Left ventricle myocardium superior (tissue), 1 donor: Measurements from ENCODE around the gene ZDHHC12. TPM values are rescaled to one million over a fixed set of nuclear protein-coding genes. Genes with fewer than 3 reads are reported as not detected.

Experiments
- ATAC-seq: fragments of 200-7000 bp; cut with Tn5 transposase; one replicate; pipeline ENCODE4 v1.9.1; 2020; ENCODE audit warnings: mild to moderate bottlenecking, moderate library complexity
- DNase-seq: peaks from one replicate; pipeline ENCODE4 v3.0.0-alpha.2; 2020
- intact Hi-C: fragments of 100-400 bp; cut with micrococcal nuclease; formaldehyde crosslinking; loops from one replicate; pipeline ENCODE4 v1.11.0; 2022
- long read RNA-seq: library from polyadenylated mRNA; unstranded; transcript quantifications from one replicate; pipeline ENCODE4 v2.0.0, GENCODE V29; 2021
- total RNA-seq: library from RNA; stranded (reverse); fragmentation: NEBNext Ultra II Directional; extraction: Animal tissue kit (Norgen Biotek cat#: 25700); gene quantifications from one replicate; pipeline ENCODE4 v1.2.1, GENCODE V29; 2021
- donor health status: DM: no; HTN: yes; CAD: no; lungs with severe emphysema.

Gene ZDHHC12, protein sequence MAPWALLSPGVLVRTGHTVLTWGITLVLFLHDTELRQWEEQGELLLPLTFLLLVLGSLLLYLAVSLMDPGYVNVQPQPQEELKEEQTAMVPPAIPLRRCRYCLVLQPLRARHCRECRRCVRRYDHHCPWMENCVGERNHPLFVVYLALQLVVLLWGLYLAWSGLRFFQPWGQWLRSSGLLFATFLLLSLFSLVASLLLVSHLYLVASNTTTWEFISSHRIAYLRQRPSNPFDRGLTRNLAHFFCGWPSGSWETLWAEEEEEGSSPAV
- 5.7 TPM for total RNA-seq
- long read RNA-seq, transcript ZDHHC12-201 (5 exons, 1,129 nt), result major isoform, 7 of 9 reads
- long read RNA-seq, partial matches to known transcripts, result 1 of 9 reads
- long read RNA-seq, other reads (novel, unspliced or antisense), result 1 of 9 reads

DNA sequence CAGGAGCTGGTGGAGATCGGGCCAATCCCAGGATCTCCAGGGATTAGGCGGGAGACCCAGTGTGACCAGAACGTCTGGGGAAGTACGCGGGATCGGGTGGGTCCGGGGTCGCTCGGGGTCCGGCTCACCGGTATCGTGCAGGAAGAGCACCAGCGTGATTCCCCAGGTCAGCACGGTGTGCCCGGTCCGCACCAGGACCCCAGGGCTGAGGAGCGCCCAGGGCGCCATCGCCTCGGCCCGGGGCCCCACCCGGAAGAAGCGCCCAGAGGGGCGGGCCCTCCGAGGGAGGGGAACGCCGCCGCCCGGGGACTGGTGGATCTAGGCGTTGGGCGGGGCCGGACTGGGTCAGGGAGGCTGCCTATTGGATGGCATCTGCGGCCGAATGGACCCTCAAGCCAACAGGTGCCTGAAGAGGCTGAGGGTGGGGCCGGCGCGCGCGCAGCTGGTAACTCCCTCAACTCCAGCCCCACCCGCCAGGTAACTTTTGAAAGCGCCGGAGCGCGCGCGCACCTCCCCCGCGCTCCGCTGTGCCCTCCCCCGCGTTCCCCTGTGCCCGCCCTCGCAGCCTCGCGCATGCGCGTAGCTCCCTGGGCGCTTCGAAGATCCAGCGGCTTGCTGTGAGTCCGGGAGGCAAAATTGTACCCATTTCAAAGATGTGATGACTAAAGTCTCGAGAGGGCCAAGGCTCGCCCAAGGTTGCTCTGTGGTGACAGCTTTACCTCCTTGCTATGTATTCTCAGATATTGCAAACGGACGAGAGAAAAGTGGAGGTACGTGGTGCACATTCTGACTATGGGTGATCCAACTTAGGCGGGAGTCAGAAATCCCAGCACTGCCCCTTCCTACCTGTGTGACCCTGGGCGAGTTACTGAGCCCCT lies at the start of gene ZDHHC12:
Gene ZDHHC12, minus strand, starts transcription at position 262 of the 878 bp plus-strand sequence. Its CDS starts 34 bp downstream, at position 228.
- peak; percentile 98 for DNase-seq
- ATAC-seq, result peak; percentile 94
- intact Hi-C loops, result no loop called here

DNA sequence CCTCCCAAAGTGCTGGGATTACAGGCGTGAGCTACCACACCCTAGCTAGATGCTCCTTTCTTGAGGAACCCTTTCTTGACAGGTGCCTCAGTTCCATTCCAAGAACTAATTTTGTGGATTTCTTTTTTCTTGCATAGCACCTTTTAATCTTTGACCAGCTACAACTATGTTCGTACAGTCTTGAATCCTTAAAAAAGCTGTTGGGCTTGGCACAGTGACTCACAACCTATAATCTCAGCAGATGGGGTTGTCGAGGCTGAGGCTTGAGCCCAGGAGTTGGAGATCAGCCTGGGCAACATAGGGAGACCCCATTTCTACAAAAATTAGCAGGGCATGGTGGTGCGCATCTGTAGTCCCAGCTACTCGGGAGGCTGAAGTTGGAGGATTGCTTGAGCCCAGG lies 49.1 kb upstream of the ZDHHC12 start:
- DNase-seq (no peak), ATAC-seq (no peak)
- intact Hi-C loops, result no loop called here

DNA sequence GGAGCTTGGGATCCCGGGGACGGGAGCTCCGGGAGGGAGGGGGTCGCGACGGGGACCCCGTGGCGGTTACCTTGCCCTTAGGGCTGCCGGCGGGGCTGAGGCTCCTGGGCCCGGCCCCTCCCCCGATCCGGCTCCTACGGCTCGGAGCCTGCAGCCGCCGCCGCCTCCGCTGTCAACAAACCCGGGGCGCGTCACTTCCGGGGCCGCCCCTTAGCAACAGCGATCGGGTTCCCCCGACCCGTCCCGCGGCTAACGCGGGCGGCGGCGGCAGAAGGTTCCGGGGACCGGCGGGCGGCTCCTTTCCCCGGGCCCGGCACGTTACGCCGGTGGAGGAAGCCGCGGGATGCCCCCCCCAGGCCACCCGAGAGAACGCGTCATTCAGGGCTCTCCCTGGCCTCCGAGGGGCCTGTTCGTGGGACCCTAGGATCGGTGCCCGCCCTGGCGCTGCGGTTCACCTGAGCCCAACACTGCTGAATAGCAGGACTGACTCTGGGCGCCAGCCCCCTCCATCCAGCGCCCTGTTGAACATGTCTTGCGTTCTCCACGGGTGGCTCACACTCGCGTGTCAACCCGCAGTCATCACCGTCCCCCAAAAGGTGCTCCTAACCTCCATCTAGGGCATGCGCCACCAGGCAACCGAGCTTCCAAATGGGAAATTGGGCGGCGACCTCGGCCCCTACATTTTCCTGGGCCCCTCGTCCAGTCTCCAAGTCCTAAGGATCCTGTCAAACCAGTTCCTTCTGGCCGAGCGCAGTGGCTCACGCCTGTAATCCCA lies 48.0 kb upstream of the ZDHHC12 start, which contains the start of gene ZER1:
Gene ZER1, minus strand, starts transcription at position 183 of the 775 bp plus-strand sequence. CDS start 16,362 bp downstream, outside the sequence.
- DNase-seq, result peak; percentile 97
- intact Hi-C loops, result no loop called here
- peak; percentile 98 for ATAC-seq

DNA sequence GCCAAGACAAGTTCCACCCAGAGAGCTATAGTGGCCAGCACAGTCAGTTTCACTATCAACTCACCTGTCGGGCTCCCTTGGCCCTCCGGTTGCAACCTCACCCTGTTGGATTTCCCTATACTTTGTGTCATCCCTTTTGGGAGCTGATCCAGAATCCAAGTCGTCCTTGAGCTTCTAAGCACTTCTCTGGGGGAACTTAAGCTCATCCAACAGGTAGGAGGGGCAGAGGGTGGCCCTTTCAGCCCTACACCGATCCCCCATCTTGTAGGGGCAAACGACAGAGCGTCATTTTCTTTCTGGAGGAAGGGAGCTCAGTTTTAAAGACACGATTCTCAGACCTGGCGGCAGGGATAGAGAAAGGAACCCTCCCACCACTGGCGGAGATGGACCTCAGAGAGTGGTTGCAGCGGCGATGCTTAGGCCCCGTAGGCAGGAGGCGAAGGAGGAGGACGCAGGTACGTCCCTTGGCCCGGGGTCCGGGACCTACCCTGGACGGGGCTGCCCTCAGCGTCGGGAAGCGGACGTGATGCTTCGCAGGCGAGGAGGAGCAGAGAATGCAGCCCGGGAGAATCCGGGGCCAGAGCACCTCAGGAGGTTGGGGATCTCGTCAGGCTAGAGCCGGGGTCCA lies 47.3 kb upstream of the ZDHHC12 start:
- peak; percentile 46 for ATAC-seq
- intact Hi-C loops, result no loop called here

DNA sequence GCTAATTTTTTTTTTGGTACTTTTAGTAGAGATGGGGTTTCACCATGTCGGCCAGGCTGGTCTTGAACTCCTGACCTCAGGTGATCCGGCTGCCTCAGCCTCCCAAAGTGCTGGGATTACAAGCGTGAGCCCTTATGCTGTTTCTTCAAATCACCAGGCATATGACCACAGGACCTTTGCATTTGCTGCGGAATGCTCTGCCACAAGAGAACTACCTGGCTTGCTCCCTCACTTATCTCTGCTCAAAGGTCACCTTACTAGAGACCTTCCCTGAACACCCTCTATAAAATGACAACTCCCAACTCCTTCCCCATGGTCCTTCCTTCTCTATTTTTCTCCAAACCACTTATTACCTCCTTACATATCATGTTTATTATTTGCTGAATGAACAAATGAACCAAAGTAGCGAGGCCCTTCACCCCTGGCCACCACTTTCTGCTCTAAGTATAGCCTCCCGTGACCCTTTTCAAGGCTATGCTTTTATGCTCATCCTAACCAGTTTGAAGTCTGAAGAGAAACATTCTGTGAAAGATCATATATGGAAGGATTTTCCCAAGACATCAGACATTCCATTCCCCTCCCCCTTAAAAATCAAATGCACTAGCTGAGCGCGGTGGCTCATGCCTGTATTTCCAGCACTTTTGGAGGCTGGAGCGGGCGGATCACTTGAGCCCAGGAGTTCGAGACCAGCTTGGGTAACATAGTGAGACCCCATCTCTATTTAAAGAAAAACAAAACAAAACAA lies 46.5 kb upstream of the ZDHHC12 start:
- intact Hi-C loops, result no loop called here

More for the DNA sequence above, 47.3 kb upstream of the ZDHHC12 start:
- DNase-seq, result no peak

DNA sequence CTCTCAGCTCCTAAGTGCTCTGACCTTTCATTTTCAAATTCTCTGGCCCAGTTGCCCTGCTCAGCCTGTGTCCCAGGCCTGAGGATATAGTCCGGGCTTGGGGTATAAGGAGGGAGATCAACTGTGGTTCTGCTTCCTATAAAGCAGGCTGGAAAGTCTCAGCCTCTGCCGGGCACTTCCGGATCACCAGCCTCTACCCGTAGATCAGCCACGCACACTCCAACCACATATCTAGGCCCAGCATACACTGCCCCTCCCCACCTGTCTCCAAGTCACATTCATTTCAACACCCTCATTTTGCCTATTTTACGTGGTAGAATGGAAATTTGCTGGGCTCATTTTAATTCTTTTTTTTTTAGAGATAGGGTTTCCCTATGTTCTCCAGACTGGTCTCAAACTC lies 44.7 kb upstream of the ZDHHC12 start:
- ATAC-seq (no peak), DNase-seq (no peak)
- intact Hi-C loops, result no loop called here

More for the DNA sequence above, 46.5 kb upstream of the ZDHHC12 start:
- ATAC-seq (no peak), DNase-seq (no peak)

DNA sequence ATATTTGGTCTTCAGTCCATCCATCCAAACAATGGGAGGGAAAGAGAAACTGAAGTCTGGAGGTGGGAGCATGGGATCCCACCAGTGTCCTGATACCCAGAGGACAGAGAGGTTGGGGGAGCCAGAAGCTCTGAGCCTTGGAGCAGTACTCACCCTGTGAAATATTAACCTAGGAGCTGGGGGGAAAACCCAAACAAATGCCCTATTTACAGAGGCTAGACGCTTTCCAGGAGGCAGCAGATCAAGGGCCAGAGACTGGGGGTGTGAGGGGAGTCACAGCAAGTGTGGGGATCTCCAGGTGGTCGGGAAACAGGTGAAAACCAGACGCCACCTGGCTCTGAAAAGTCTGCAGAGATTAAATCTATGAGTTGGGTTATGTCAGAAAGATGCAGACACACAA lies 41.6 kb upstream of the ZDHHC12 start:
- intact Hi-C loops, result no loop called here
- DNase-seq (no peak), ATAC-seq (no peak)

DNA sequence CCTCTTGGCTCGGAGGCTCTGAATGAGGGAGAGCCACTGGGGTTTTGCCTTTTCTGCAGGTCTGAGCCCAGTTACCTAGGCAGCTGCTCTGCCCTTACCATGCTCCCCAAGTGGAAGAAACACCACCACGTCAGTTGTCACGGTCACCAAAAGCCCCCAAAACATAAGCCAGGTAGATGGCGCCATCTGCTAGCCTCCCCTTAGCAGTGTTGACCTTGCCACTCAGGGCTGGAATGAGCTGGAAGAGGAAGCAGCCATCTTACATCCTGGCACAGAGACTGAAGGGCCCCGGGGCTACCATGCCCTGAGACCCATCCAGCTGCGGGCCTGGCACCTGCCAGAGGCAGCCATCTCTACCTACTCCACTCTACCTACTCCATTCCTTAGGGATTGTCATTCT lies 40.4 kb upstream of the ZDHHC12 start:
- intact Hi-C loops, result no loop called here
- no peak for DNase-seq
- no peak for ATAC-seq

DNA sequence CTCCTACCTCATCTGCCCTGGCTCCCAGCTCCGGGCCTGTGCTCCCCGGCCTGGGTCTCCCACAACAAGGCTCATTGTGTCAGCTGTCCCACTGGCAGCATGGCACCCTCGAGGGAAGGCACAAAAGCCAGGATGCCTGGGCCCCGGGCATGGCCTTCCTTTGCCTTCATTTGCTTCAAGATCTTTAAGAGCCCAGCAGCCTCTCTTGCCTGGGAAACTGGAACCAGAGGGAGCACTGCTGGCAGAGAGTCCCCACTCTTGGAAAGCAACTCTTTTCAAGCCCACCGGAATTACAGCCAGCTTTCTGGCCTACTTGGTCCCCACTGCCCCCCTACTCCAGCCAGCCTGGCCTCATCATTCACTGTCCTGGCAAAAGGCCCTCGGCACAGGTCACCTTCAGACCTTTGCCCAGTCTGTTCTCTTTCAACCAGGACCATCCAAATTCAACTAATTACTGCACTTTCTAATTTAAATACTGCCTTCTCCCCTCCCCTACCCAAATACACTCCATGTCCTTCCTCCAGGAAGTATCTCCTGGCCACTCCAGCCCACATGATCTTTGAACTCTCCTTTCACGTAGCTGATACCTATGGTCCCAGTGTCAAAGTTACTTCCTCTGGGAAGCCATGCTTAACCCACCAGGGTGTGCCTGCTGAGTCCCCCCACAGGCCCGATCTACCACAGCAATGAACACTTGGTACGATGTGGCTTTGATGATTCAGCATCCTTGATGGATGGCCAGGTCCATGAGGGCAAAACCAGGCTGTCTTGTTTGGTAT lies 38.9 kb upstream of the ZDHHC12 start:
- ATAC-seq, result peak; percentile 57
- intact Hi-C loops, result no loop called here
- DNase-seq, result no peak

DNA sequence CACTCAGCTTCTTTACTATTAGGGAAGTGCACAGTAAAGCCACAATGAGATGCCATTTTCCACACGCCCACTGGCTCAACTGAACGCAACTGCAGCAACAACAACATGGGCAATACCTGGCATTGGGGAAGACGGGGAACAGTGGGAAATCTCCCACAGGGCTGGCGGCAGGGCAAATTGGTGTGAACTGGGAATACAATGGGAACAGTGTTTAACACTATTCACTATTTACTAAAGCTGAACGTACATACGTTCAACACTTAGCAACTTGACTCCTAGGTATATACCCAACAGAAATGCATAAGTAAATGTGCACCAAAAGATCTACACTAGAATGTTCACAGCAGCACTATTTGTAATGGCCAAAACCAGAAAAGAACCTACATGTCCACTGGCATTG lies 33.7 kb upstream of the ZDHHC12 start:
- intact Hi-C loops, result no loop called here
- no peak for DNase-seq
- no peak for ATAC-seq

DNA sequence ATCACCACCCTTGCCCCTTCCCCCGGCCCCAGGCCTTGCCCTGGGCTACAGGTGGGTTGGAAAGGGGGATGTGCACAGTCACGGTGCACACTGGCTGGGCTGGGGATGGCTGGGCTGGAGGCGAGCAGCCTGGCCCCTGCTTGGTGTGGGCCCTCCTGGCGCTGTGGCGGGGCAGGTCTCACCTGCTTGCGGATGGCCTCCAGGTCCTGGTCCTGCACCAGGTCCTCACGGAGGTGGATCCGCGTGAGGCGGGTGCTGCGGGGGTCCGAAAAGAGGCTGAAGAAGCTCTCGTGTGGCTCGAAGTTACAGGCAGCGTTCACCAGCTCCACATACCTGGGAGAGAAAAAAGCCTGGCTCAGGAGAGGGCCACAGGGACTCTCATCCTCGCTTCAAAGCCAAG lies 29.7 kb upstream of the ZDHHC12 start:
- intact Hi-C loops, result no loop called here
- ATAC-seq (no peak), DNase-seq (no peak)

DNA sequence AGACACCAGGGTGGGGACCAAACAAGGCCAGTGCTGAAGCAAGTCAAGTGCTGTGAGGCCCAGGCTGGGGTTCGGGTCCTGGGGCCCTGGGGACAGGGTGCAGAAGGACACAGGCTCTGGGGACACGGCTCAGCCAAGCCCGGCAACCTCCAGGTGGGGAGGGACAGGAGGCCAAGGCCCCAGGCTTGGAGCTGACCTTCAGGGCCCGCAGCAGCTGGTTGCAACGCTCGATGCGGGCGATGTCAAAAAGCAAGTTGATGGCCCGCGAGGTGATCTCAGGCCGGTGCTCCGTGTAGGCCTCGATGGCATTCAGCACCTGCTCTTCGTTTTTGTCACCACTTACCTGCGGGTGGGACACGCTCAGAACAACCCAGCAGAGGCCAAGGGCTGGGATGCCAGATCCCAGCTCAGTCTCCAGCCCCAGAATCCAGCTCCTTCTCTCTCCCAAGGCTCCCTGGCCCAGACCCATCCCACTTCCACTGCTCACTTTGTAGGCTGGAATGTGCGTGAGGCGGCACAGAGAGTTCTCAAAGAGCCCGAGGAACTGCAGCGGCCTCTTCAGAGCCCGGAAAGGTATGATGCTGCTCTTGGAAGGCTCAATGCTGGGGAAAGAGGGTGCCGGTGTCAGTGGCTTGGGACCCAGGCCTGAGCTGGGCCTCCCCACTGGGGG lies 27.1 kb upstream of the ZDHHC12 start:
- intact Hi-C loops, result no loop called here
- ATAC-seq (no peak), DNase-seq (no peak)

DNA sequence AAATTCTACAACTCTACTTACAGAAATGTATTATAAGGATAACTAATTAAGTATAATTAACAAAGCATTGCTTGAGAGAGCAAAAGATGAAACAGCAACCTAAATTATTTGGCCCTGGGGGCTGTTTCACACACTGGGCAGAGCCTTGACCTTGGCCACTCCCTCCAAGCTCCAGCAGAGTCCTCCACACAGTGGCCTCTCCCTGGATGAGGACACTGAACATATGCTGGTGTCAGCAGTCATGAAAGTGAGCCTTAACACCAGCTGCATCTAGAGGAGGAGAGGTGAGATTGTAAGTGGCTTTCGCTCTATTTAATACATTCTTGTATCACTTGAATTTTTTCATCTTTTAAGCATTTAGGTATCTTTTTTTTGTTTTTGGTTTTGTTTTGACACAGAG lies 23.3 kb upstream of the ZDHHC12 start:
- intact Hi-C loops, result no loop called here
- DNase-seq, result no peak
- ATAC-seq, result no peak

DNA sequence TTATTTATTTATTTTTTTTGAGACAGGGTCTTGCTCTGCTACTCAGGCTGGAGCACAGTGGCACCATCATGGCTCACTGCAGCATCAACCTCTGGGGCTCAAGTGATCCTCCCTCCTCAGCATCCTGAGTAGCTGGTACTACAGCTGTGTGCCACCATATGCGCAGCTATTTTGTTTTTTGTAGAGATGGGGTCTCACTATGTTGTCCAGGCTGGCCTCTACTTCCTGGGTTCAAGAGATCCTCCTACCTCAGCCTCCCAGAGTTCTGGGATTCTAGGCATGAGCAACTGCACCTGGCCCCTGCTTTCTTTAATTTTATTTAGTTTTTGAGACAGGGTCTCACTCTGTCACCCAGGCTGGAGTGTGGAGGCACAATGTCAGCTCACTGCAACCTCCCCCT lies 19.5 kb upstream of the ZDHHC12 start:
- intact Hi-C loops, result no loop called here
- DNase-seq (no peak), ATAC-seq (no peak)

DNA sequence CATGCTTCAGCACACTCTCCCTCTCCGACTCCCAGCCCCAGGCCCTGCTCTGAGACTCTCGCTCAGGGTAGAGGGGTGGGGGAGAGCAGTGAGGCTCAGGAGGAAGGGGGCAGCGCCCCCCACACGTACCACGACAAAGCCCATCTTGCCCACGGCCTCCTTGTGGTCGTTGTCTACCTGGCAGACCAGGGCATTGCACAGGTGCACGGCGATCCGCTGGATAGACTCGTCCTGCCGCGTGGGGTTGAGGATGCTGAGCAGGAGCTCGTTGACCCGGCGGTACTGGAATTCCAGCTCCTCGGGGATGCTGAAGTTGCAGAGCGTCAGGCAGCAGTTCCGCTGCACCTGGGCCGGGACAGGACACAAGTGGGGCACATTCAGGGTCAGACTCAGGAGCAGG lies 18.5 kb upstream of the ZDHHC12 start:
- no peak for ATAC-seq

DNA sequence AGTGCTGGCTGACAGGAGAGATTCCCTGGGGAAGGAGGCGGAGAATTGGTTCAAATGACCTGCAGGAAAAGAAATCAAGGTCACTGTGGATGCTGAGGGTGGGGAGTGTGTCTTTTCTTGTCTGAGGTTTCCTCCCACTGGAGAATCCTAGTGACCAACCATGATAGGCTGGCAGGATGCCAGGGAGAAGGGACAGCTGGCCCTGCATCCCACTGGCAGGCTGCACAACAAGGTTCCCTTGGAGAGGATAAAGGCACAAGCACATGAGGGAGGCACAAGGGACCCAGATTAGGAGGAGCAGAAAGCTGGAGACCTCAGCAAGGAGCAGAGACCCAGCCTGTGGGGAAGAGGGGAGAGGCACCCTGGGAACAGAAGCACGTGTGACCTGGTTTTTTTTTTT lies 11.4 kb upstream of the ZDHHC12 start:
- ATAC-seq (peak; percentile 20), DNase-seq (no peak)
- intact Hi-C loops, result no loop called here

More for the DNA sequence above, 18.5 kb upstream of the ZDHHC12 start:
- intact Hi-C loops, result no loop called here
- DNase-seq, result no peak

DNA sequence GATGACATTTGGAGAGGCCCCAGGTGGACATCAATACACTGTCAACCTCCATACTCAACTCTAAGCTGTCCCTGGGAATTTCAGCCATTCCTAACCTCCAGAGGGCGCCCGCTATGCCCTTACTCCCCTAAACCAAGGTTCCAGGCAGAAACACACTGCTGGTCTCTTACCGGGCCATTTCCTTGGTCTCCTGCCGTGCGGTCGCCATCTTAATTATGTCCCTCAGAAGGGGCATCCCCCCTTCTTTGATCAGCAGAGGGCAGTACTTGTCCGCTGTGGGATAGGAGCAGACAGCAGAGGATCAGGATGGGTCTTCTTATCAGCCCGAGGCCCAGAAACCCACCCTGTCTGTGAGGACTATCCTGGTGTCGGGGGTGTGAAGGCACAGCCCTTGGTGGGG lies 9.3 kb upstream of the ZDHHC12 start:
- intact Hi-C loops, result no loop called here
- ATAC-seq, result peak; percentile 80
- peak; percentile 71 for DNase-seq
